ENCODE data around the gene SMYD3.

DNA sequence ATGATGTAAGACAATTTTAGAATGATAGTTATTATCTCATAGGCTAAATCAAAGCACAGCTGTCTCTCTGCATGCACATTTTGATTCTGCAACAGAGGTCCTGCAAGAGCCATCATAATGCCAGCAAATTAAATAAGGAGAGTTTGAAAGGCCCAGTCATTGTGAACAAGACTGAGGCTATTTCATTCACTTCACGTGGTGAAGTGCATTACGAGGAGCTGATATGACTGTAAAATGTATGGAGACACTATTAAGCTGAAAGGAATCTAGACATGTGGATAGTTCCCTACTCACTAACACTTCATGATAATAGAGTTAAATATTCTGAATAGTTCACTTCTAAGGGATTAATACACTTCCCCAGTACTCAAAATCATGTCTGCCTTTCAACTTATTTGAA, 299.0 kb downstream of the SMYD3 start:
- TF ChIP-seq, protein P1, sequence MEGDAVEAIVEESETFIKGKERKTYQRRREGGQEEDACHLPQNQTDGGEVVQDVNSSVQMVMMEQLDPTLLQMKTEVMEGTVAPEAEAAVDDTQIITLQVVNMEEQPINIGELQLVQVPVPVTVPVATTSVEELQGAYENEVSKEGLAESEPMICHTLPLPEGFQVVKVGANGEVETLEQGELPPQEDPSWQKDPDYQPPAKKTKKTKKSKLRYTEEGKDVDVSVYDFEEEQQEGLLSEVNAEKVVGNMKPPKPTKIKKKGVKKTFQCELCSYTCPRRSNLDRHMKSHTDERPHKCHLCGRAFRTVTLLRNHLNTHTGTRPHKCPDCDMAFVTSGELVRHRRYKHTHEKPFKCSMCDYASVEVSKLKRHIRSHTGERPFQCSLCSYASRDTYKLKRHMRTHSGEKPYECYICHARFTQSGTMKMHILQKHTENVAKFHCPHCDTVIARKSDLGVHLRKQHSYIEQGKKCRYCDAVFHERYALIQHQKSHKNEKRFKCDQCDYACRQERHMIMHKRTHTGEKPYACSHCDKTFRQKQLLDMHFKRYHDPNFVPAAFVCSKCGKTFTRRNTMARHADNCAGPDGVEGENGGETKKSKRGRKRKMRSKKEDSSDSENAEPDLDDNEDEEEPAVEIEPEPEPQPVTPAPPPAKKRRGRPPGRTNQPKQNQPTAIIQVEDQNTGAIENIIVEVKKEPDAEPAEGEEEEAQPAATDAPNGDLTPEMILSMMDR (IDR thresholded peaks at IDR 0.05; ENCODE audit: low read depth, low read length, poor library complexity, severe bottlenecking), result no peak
- no peak for TF ChIP-seq EZH2phosphoT487 (IDR thresholded peaks at IDR 0.05; ENCODE audit: borderline replicate concordance, low read length)

Data from DOHH2 (cell line).